HUES6 (cell line): ENCODE data around the gene ACSL3.
"Not testable (repeated sequence)": the region's sequence is repeated elsewhere in the genome, so short reads cannot be mapped to it uniquely, and the experiment has no call there.

Source experiments
- H3K27ac ChIP-seq: 2 replicates; pipeline ENCODE4 v1.7.0; 2013; ENCODE audit warnings: low read depth, mild to moderate bottlenecking, low read length, inconsistent platforms
- H3K27me3 ChIP-seq: 2 replicates; pipeline ENCODE4 v1.6.1; 2013; ENCODE audit warnings: low read length; ENCODE audit not compliant: control insufficient read depth, insufficient read depth
- H3K36me3 ChIP-seq: 2 replicates; pipeline ENCODE4 v1.6.1; 2013; ENCODE audit warnings: low read length; ENCODE audit not compliant: control insufficient read depth, insufficient read depth
- H3K4me1 ChIP-seq: 2 replicates; pipeline ENCODE4 v1.6.1; 2013; ENCODE audit warnings: low read length; ENCODE audit not compliant: control insufficient read depth, insufficient read depth
- H3K4me3 ChIP-seq: 2 replicates; pipeline ENCODE4 v1.5.1; 2013; ENCODE audit warnings: low read depth, low read length
- H3K9ac ChIP-seq: one replicate; pipeline ENCODE4 v1.6.1; 2013; ENCODE audit warnings: mild to moderate bottlenecking, low read length
- H3K9me3 ChIP-seq: 2 replicates; pipeline ENCODE4 v1.6.1; 2013; ENCODE audit warnings: low read depth, low read length; ENCODE audit not compliant: control insufficient read depth, insufficient read depth

The ACSL3 gene

DNA sequence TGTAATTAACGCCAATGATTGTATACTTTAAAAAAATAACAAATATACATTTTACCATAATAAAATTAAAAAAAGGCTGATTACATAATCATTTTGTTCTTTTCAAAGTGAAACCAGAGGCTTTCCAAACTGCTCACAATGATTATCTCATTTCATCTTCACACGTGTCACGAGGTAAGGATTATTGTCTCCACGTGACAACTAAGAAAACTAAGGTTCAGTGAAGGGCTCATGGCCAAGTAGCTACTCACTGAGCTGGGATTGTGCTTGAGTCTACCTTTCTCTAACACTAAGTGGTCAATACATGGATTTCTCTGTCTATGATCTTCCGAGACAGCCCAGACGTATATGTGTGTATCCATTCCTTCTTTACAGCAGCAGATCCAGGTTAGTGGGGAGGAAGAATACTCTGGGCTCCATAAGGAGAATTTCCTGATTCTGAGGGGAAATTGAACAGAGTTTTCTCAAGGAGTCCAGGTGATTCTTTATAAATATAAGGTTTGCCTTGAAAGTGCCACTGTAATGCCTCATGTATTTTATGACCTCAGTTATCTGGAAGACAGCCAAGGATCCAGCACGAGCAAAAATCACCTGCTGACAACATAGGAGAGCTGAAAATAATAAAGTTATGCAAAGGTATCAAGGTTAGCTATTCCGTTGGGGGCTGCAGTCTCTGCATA, 25.6 kb upstream of the ACSL3 start:
- H3K9me3 ChIP-seq: no peaks in the 10 kb centered on the region
- H3K27me3 ChIP-seq: no peaks in the 10 kb centered on the region
- H3K4me3 ChIP-seq: no peak overlapping the region
- no peaks in the 10 kb centered on the region for H3K4me1 ChIP-seq
- H3K27ac ChIP-seq: no peak overlapping the region
- H3K9ac ChIP-seq: no peak overlapping the region
- H3K36me3 ChIP-seq: no peaks in the 10 kb centered on the region

DNA sequence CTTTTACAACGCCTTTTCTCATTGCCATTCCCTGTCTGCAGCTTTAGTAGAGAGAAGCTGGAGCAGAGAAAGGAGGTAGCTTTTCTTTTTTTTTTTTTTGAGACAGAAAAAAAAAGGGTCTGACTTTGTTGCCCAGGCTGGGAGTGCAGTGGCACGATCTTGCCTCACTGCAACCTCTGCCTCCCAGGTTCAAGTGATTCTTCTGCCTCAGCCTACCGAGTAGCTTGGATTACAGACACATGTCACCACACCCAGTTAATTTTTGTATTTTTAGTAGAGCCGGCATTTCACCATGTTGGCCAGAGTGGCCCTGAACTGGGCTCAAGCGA, 25.0 kb upstream of the ACSL3 start:
- H3K9me3 ChIP-seq: no peaks in the 10 kb centered on the region
- H3K9ac ChIP-seq: no peak overlapping the region
- H3K36me3 ChIP-seq: no peaks in the 10 kb centered on the region
- no peak overlapping the region for H3K27ac ChIP-seq
- H3K4me1 ChIP-seq: no peaks in the 10 kb centered on the region
- H3K4me3 ChIP-seq: no peak overlapping the region
- H3K27me3 ChIP-seq: no peaks in the 10 kb centered on the region

DNA sequence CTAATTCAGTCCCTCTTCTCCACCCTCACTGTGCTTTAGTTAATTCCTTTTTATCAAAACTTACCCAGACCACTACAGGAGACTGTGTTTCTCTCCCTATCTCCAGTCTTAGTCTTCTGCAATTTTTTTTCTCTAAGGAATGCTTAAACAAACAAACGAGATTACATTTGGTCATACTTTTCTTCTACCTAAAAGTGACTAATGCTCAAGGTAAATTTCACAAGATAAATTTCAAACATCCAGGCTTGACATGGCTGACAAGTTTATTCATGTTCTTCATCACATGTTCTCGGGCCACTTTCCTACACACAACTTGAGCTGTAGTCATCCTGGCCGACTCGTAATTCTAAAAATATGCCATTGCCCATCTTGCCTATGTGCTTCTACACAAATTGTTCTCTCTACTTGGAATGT, 23.2 kb upstream of the ACSL3 start:
- H3K9me3 ChIP-seq: no peaks in the 10 kb centered on the region
- no peak overlapping the region for H3K27ac ChIP-seq

DNA sequence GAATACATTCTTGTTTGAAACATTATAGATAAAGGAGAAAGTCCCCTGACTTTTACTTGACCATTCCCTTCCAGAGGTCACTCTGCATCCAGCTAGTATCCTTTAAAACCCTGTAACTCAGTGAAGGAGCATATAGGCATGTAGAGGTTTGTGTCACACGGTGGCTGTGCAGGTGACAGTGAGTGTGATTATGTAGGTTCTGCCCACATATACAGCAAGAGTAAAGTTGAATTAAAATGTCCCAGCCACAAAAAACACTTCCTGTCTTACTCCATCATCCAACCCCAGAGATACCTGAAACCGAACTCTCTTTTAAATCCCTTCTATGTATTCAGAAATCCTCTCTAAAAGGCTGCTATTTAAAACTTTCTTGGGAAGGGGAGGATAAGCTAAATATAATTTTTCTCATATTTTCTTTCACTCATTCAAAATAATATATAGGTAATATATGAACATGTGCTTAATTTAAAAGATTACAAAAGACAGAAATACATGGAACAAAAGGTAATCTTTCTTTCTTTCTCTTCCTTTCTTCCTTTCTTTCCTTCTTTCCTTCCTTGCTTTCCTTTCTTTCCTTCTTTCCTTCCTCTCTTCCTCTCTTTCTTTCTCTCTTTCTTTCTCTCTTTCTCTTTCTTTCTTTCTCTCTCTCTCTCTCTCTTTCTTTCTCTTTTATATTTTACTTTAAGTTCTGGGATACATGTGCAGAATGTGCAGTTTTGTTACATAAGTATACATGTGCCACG, 20.6 kb upstream of the ACSL3 start:
- Histone ChIP-seq H3K9ac (no peak overlapping the region), H3K4me3 (no peak overlapping the region), H3K27ac (no peak overlapping the region), H3K9me3 (no peaks in the 10 kb centered on the region), H3K36me3 (no peaks in the 10 kb centered on the region), H3K4me1 (peaks cover 4% of the 10 kb centered on the region; the same call in 1 of the 2 replicates), H3K27me3 (no peaks in the 10 kb centered on the region)

More for the DNA sequence above, 23.2 kb upstream of the ACSL3 start:
- no peaks in the 10 kb centered on the region for H3K4me1 ChIP-seq
- H3K9ac ChIP-seq: no peak overlapping the region
- H3K36me3 ChIP-seq: no peaks in the 10 kb centered on the region
- H3K4me3 ChIP-seq: no peak overlapping the region
- no peaks in the 10 kb centered on the region for H3K27me3 ChIP-seq

DNA sequence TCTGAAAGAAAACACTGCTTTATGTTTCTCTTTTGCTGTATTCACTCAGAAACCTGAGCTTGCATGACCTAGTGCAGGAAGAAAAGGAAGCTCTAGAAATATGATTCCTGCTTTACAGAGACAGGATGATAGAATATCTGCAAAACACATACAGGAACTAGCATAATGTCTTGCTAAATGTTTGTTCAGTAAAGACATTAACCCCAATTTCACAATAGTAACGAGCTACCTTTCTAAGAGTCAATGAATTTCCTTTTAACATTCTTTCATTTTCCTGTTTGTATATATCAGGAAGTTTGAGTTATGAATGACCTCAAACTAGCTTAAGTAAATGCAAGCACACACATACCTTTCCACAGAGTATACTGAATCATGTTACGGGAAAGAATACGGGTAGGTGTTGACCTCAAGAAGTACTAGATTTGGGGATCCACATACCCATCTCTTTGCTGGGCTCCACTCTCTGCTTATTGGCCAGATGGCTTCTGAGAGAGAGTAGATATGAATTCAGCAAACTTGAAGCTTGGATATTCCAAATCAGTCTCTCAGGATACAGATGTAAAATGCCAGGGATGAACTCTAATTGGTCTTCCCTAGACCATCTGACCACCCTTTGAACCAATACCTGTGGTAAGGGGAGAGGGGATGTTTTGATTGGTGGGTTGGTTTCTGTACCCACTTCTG, 18.2 kb upstream of the ACSL3 start:
- Histone ChIP-seq H3K9ac (no peak overlapping the region), H3K27me3 (no peaks in the 10 kb centered on the region), H3K4me1 (peaks cover 4% of the 10 kb centered on the region; the same call in 1 of the 2 replicates), H3K27ac (no peak overlapping the region), H3K9me3 (no peaks in the 10 kb centered on the region), H3K36me3 (no peaks in the 10 kb centered on the region), H3K4me3 (no peak overlapping the region)

DNA sequence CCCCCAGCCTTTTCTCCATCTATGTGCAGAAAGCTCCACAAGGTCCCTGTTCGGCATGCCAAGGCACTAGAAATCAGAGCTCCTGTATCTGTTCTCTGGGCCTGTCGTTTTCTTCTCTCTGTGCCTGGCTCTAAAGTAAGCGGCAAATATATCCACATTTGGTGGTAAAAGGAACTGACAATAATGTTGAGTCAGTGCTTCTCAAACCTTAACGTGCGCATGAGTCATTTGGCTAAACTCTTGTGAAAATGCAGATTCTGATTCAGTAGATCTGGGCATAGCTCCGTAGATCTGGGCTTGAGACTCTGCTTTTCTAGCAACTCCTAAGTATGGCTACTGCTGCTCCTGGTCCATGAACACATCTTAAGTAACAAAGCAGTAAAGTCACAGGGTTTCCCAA, 16.5 kb upstream of the ACSL3 start:
- Histone ChIP-seq H3K4me1 (peaks cover 4% of the 10 kb centered on the region; the same call in 1 of the 2 replicates), H3K27ac (no peak overlapping the region), H3K27me3 (no peaks in the 10 kb centered on the region), H3K36me3 (no peaks in the 10 kb centered on the region), H3K9ac (no peak overlapping the region), H3K9me3 (no peaks in the 10 kb centered on the region), H3K4me3 (no peak overlapping the region)

DNA sequence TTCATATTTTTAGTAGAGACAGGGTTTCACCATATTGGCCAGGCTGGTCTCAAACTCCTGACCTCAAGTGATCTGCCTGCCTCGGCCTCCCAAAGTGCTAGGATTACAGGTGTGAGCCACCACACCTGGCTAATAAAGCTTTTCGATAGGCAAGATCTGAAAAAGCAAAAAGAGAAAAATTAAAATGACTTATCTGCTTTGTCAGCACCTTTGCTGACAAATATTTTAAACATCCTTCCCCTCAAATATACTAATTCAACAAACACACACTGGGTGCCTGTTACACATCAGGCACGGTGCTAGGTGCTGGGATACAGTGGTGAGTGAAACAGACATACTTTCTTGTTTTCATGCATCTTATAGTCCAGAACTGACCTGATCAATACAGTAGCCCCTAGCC, 15.5 kb upstream of the ACSL3 start:
- not testable (repeated sequence) for H3K27ac ChIP-seq

DNA sequence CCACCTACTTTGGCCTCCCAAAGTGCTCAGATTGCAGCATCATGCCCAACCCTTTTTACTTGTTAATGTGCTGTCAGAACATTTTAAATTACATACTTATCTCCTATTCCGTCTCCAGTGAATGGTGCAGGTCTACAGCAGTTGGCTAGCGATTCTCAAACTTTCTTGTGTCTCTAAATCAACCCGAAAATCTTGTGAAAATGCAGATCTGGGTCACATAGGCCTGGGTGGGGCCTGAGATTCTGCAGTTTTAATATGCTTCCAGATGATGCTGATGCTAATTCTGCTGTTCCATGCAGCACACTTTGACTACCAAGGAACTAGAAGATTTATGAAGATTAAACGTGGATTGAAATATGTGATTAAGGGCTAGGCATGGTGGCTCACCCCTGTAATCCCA, 14.8 kb upstream of the ACSL3 start:
- no peaks in the 10 kb centered on the region for H3K9me3 ChIP-seq
- H3K4me3 ChIP-seq: no peak overlapping the region
- no peak overlapping the region for H3K9ac ChIP-seq
- no peaks in the 10 kb centered on the region for H3K36me3 ChIP-seq
- H3K27ac ChIP-seq: no peak overlapping the region
- H3K4me1 ChIP-seq: peaks cover 4% of the 10 kb centered on the region; the same call in 1 of the 2 replicates
- no peaks in the 10 kb centered on the region for H3K27me3 ChIP-seq

More for the DNA sequence above, 15.5 kb upstream of the ACSL3 start:
- not testable (repeated sequence) for H3K4me1 ChIP-seq, H3K36me3 ChIP-seq, H3K27me3 ChIP-seq, H3K9me3 ChIP-seq, H3K9ac ChIP-seq, H3K4me3 ChIP-seq

DNA sequence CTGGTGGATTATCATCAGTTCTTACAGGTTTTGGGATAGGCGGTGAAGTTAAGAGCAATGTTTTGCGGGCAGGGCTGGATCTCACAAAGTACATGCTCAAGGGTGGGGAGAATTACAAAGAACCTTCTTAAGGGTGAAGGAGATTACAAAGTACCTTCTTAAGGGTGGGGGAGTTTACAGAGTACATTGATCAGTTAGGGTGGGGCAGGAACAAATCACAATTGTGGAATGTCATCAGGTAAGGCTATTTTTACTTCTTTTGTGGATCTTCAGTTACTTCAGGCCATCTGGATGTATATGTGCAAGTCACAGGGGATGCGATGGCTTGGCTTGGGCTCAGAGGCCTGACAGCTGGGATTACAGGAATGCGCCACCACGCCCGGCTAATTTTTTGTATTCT, 12.8 kb upstream of the ACSL3 start:
- H3K36me3 ChIP-seq, H3K9me3 ChIP-seq, H3K4me3 ChIP-seq, H3K27me3 ChIP-seq, H3K4me1 ChIP-seq, H3K27ac ChIP-seq, H3K9ac ChIP-seq: not testable (repeated sequence)

DNA sequence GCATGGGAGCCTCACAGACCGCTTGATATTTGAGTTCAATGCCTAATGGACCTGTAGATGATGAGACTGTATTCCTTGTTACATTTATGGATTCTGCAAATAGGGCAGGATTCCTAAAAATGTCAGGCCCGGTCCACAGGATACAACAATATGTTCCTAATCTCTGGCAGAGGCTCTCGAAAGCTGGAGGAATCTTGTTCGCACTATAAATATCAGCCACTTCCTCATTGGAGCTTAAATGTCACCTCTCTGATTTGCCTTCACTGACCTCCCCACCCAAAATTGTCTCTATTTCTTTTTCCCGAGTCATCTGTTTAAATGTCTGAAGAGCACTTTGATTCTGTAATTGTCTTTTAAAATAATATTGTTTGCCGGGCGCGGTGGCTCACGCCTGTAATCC, 12.0 kb upstream of the ACSL3 start:
- no peaks in the 10 kb centered on the region for H3K27me3 ChIP-seq
- no peaks in the 10 kb centered on the region for H3K36me3 ChIP-seq
- peaks cover 4% of the 10 kb centered on the region; the same call in 1 of the 2 replicates for H3K4me1 ChIP-seq
- no peak overlapping the region for H3K4me3 ChIP-seq
- H3K9ac ChIP-seq: no peak overlapping the region
- no peaks in the 10 kb centered on the region for H3K9me3 ChIP-seq
- no peak overlapping the region for H3K27ac ChIP-seq

DNA sequence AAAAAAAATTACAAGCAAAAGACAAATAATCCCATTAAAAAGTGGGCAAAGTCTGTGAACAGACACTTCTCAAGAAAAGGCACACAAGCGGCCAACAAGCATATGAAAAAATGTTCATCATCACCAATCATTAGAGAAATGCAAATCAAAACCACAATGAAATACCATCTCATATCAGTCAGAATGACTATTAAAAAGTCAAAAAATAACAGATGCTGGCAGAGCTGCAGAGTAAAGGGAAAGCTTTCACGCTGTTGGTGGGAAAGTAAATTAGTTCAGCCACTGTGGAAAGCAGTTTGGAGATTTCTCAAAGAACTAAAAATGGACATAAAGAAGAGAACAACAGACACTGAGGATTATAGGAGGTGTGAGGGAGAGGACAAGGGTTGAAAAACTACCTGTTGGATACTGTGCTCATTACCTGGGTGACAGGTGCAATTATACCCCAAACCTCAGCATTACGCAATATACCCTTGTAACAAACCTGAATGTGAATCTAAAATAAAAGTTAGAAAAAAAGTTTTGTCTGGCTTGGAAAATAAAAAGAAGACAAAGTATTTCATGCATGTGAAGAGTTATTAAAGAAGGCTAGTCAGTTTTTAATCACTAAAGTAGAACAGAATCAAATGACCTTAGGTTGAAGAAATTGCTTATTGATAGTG, 8.7 kb upstream of the ACSL3 start:
- Histone ChIP-seq H3K9me3 (no peaks in the 10 kb centered on the region), H3K27ac (no peak overlapping the region), H3K9ac (no peak overlapping the region), H3K4me1 (no peaks in the 10 kb centered on the region; the same call in 1 of the 2 replicates), H3K4me3 (no peak overlapping the region), H3K36me3 (no peaks in the 10 kb centered on the region), H3K27me3 (no peaks in the 10 kb centered on the region)
